ENCODE data around the gene CYTIP. TPM values are rescaled to one million over a fixed set of nuclear protein-coding genes. Genes with fewer than 3 reads are reported as not detected.

CYTIP gene
- total and polyA plus RNA-seq, 7 donors, result 2.5 to 36.4 (median 4.3) TPM

DNA sequence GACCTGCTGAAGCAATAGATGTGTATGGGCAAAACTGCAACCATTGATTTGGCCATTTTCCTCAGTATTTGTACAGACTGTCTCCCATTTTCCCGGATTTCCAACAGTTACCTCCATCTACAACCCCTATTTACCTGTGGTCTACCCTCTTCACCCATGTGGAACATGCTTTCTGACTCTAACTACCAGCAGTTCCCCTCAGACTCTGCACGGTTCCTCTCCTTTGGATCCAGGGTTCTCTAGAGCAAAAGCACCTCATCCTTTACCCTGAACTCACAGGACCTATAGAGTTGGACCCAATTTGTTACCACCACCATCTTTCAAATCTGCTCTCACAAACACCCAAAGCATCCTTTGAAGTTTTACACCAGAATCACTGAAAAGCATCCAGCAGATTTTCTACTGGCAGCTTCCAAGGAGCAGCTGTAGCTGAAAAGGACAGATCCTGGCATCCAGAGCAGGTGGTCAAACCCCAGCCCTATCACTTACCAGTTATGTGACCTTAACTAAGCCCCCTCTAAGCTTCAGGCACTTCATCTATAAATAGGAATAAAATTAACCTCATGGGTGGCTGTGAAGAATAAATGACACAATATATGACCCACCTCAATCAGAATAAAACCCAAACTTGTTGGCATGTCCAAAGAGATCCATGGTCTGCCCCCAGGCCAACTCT lies 15.3 kb downstream of the CYTIP start:
- DNase-seq, result no peak
- intact Hi-C loops (cut with DNase I), result no loop called here
- WGBS, 2 donors, result 90 to 92% methylated on average over 2 of the region's 2 CpGs
- Histone ChIP-seq H3K4me3 (no peak overlapping the region), H3K4me1 (no peaks in the 10 kb centered on the region), H3K27me3 (no peaks in the 10 kb centered on the region), H3K9me3 (peaks cover 0 to 2% (median 0%) of the 10 kb centered on the region in 4 donors), H3K36me3 (no peaks in the 10 kb centered on the region), H3K27ac (no peak overlapping the region)
- TF ChIP-seq POLR2A (IDR thresholded peaks at IDR 0.05), result no peak
- TF ChIP-seq, protein P1, sequence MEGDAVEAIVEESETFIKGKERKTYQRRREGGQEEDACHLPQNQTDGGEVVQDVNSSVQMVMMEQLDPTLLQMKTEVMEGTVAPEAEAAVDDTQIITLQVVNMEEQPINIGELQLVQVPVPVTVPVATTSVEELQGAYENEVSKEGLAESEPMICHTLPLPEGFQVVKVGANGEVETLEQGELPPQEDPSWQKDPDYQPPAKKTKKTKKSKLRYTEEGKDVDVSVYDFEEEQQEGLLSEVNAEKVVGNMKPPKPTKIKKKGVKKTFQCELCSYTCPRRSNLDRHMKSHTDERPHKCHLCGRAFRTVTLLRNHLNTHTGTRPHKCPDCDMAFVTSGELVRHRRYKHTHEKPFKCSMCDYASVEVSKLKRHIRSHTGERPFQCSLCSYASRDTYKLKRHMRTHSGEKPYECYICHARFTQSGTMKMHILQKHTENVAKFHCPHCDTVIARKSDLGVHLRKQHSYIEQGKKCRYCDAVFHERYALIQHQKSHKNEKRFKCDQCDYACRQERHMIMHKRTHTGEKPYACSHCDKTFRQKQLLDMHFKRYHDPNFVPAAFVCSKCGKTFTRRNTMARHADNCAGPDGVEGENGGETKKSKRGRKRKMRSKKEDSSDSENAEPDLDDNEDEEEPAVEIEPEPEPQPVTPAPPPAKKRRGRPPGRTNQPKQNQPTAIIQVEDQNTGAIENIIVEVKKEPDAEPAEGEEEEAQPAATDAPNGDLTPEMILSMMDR (IDR thresholded peaks at IDR 0.05), result no peak
- no peak for TF ChIP-seq POLR2AphosphoS5 (IDR thresholded peaks at IDR 0.05)

DNA sequence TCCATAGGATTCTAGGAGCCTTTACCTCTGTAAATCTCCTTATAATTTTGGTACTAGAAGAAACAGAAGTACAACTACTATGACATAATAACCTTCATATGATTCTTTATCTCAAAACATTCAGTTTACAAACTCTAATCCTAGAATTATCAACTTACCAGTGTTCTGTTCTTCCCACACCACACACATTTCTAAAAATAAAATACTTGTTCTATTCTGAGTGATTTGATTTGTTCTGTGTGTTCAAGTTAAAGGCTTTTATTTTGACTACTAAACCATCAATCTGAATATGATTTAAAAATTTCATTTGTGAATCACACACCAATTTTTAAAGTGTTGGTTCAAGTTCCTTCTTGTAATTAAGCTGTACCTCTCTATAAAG lies 16.0 kb downstream of the CYTIP start:
- Histone ChIP-seq H3K4me3 (no peak overlapping the region), H3K9me3 (peaks cover 0 to 2% (median 0%) of the 10 kb centered on the region in 4 donors), H3K4me1 (no peaks in the 10 kb centered on the region), H3K27me3 (no peaks in the 10 kb centered on the region), H3K27ac (no peak overlapping the region), H3K36me3 (no peaks in the 10 kb centered on the region)
- intact Hi-C loops (cut with DNase I), result no loop called here
- TF ChIP-seq POLR2AphosphoS5 (IDR thresholded peaks at IDR 0.05), result no peak
- no peak for DNase-seq

DNA sequence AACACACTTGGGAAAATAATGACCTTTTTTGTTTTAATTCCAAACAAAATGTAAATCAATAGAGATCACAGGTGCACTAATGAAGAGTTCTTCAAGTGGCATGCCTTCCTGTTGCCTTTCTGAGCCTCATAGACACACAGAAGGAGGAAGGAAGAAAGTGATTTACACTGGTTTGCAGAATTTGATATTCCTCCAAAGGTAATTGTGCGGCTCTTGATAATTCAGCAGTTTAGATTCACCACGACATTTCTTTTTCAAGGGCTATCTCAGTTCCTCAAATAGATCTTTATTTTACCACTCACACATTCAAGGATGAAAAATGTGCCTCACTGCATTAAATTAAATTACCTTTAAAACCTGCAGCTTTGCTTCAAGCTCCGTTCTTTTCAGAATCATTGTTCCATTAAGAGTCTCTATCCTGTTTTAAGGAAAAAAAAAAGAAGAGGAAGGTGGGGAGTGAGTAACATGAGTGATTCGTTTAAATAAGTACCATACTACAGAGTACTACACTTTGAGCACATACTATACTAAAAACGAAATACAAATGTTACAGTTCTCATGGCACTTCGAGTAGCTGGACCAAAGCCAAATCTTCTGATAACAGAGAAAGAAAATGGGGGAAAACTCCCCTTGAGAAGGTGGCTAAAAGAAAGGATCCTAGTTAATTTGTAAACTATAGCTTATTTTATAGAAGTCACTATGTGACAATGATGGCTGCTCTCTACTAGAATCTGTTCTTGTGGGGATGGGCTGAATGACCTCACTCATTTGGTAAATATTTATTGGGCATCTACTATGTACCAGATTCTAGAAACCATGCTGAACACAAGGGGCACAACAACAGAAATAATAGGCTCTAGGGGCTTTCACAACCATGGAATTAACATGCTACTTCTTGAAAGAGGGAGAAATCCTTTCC lies 16.6 kb downstream of the CYTIP start:
- intact Hi-C loops (cut with DNase I), result no loop called here
- H3K9me3 ChIP-seq, result peaks cover 0 to 2% (median 0%) of the 10 kb centered on the region in 4 donors
- TF ChIP-seq POLR2AphosphoS5 (IDR thresholded peaks at IDR 0.05) (no peak), EP300 (IDR thresholded peaks at IDR 0.05) (no peak), POLR2A (IDR thresholded peaks at IDR 0.05) (no peak)
- TF ChIP-seq, protein P1 (IDR thresholded peaks at IDR 0.05), result no peak
- 66 to 72% methylated on average over 6 of the region's 6 CpGs for WGBS, 2 donors
- H3K36me3 ChIP-seq, result no peaks in the 10 kb centered on the region
- no peak overlapping the region for H3K4me3 ChIP-seq
- H3K4me1 ChIP-seq, result no peaks in the 10 kb centered on the region
- H3K27me3 ChIP-seq, result no peaks in the 10 kb centered on the region
- H3K27ac ChIP-seq, result no peak overlapping the region
- DNase-seq, result no peak

DNA sequence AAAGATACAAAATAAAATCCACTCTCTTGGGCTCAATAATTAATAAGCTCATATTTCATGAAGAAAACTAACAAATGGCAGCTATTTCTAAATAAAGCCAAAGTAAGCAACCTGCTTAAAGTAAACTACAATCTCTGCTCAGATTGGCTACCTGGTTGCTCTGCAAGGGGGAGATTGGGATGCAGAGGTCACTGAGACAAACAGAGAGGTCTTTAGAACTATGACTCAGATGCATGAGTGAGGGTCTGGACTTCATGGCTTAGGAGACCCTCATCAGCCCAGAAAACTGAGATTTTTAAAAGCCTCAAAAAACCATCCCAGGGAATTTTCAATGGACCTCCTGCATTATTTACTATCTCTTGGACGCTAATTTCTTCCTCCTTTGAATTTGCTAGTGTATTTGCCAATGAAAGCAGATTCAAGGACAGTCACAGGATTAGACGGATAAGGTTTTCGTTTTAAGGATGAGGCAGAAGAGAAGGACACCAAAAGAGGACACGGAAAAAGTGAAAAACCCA lies 17.4 kb downstream of the CYTIP start:
- 93 to 96% methylated on average over 4 of the region's 4 CpGs for WGBS, 2 donors
- no peaks in the 10 kb centered on the region for H3K4me1 ChIP-seq
- H3K27me3 ChIP-seq, result no peaks in the 10 kb centered on the region
- no peak overlapping the region for H3K27ac ChIP-seq
- no peak overlapping the region for H3K4me3 ChIP-seq
- DNase-seq, result no peak
- intact Hi-C loops (cut with DNase I), result no loop called here
- peaks cover 0 to 2% (median 0%) of the 10 kb centered on the region in 4 donors for H3K9me3 ChIP-seq
- no peaks in the 10 kb centered on the region for H3K36me3 ChIP-seq
- TF ChIP-seq EP300 (IDR thresholded peaks at IDR 0.05) (no peak), POLR2A (IDR thresholded peaks at IDR 0.05) (no peak), POLR2AphosphoS5 (IDR thresholded peaks at IDR 0.05) (no peak)
- TF ChIP-seq, protein P1 (IDR thresholded peaks at IDR 0.05), result no peak

DNA sequence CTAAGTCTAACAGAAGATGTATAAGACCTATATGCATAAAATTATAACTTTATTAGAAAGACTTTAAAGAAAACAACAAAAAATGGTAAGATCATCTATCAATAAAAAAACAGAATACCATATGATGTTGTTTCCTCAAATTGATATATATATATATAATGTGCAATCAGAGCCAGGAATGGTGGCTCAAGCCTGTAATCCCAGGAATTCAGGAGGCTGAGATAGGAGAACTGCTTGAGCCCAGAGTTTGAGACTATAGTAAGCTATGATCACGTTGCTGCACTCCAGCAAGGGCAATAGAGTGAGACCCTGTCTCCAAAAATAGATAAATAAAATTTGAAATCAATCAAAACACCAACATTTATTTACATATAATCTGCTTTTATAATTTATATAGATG lies 19.5 kb downstream of the CYTIP start:
- DNase-seq, result no peak
- no peaks in the 10 kb centered on the region for H3K4me1 ChIP-seq
- no peaks in the 10 kb centered on the region for H3K36me3 ChIP-seq
- WGBS, 2 donors, result 83 to 93% methylated on average over 1 of the region's 1 CpG
- H3K9me3 ChIP-seq, result peaks cover 0 to 2% (median 0%) of the 10 kb centered on the region in 4 donors
- intact Hi-C loops (cut with DNase I), result no loop called here
- TF ChIP-seq, protein P1 (IDR thresholded peaks at IDR 0.05), result no peak
- no peak for TF ChIP-seq POLR2A (IDR thresholded peaks at IDR 0.05)
- H3K27me3 ChIP-seq, result no peaks in the 10 kb centered on the region
- no peak overlapping the region for H3K27ac ChIP-seq
- H3K4me3 ChIP-seq, result no peak overlapping the region

Measured in sigmoid colon (tissue), 7 donors.